CD4-positive, alpha-beta T cell treated with Interleukin-17A for 1 hour (primary cell): Measurements from ENCODE around the gene PPID.
"Not testable (repeated sequence)": the region's sequence is repeated elsewhere in the genome, so short reads cannot be mapped to it uniquely, and the experiment has no call there.

Experiments
- DNase-seq: peaks from one replicate; pipeline ENCODE4 v3.0.0-alpha.2; 2020

Gene PPID

DNA sequence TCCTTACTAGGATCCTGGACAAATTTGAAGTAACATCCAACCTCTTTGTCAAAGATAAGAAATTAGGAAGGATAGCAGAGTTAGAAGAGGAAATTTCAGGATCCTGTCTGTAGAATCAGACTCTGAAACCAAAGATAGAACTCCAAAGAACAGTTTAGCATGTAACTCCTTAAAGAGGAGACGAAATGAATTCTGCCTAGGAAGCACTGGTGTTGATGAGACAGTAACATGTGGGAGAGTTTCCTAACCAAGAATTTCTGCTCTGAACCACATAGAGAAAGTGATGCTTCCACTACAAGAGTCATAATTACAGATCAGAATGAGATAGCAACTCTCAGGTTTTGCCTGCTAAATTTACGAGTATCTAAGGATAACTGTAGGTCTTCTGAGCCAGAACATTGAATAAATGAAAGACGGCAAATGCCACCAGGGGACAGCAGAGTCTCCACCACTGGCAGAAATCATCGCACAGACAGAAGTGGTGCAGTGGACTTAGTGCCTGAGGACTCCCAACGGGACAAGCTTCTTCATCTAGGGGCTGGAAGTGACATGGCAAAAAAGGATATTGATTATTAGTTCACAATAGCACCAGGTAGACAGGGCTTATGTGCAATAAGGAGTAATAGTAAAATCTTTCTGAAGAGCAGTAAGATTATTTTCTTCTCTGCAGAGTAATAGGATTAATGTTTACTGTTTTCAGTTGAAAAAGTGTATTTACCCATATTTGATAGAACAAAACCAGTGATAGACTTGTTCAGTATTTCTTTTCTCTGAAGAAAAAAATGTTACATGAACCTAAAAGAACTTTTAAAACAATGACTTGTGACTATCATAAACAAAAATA is 6.7 kb upstream of the PPID start:
- DNase-seq: peak; percentile 63

- no peak for DNase-seq
These were observed 5.0 kb upstream of the PPID start for GRCh38 chr4:158728236-158728635.

DNA sequence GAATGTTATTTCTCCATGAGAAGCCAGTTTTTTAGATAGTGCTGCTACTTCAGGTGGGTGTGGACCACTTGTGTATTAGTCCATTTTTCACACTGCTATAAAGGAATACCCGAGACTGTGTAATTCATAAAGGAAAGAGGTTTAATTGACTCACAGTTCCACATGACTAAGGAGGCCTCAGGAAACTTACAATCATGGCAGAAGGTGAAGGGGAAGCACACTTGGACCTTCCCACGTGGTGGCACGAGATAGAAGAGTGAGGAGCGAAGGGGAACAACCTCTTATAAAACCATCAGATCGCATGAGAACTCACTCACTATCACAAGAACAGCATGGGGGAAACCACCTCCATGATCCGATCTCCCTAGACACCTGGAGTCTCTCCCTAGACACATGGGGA is 3.4 kb upstream of the PPID start:
- DNase-seq: no peak

DNA sequence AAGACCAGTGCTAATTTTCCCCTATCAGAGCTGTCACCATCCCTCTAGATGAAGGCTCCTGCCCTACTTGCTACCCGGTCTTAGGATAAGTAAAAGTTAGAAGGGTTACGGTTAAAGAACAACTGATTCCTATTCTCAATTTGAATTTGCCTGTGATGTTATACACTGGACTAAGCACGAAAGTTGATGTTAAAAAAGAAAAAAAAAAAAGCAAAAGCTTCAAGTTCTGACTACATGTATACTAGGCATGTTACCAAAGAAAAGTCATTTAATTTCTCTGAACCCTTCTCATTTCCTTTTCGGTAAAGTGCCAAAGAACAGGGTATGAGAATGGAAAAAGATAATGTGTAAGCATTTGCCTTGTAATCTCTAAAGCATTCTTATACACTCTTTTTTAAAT is 1.4 kb upstream of the PPID start:
- DNase-seq: no peak

- no peak for DNase-seq
These were observed 792 bp downstream of the PPID start for GRCh38 chr4:158722291-158722916.

- no peak for DNase-seq
These were observed 1.5 kb downstream of the PPID start for GRCh38 chr4:158721680-158722079.

GRCh38 chr4:158715802-158716201 is 7.4 kb downstream of the PPID start:
- no peak for DNase-seq

DNA sequence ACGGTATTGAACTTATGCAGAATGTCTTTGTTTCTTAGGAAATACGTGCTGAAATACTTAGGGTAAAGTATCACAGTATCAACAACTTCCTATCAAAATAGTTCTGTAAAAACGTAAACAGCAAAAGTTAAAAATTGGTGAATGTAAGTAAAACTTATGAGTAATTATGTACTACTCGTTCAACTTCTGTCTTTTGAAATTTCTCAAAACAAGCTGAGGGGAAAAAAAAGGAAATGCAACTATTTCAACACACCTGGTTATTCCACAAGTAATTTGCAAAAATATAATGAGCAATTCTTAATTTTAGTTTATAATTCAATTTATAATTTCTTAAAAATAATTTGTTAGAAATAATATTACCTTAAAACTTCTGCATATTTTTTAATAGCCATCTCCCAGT is 8.3 kb downstream of the PPID start:
- DNase-seq: no peak

DNA sequence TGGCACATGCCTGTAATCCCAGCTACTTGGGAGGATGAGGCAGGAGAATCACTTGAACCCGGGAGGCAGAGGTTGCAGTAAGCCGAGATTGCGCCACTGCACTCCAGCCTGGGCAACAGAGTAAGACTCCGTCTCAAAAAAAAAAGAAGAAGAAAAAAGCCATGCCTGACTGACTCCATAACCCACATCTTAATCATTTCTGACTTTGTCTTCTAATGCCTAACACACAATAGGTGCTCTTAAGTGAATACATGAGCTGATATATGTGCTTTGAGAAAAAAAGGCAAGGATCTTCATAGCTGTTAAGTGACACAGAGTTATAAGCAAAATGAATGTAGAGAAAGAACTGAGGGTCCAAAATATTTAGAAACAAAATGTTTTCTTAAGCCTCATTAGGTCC is 10.6 kb downstream of the PPID start:
- DNase-seq: not testable (repeated sequence)

GRCh38 chr4:158710814-158711213 is 12.4 kb downstream of the PPID start:
- DNase-seq: no peak

- DNase-seq: no peak
These were observed 18.9 kb downstream of the PPID start for GRCh38 chr4:158704274-158704673.

- DNase-seq: no peak
These were observed 34.4 kb downstream of the PPID start for GRCh38 chr4:158688813-158689212.

DNA sequence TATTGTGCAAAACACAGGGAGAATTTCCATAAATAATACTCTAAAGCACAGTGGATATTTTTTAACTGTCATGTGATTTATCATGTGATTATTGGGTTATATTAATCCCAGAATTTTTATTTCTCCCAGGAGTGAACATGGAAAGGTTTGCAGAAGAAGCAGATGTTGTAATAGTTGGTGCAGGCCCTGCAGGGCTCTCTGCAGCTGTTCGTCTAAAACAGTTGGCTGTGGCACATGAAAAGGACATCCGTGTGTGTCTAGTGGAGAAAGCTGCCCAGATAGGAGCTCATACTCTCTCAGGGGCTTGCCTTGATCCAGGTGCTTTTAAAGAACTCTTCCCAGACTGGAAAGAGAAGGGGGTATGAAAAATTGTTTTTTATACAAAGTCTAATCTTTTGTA is 41.1 kb downstream of the PPID start:
- DNase-seq: no peak

DNA sequence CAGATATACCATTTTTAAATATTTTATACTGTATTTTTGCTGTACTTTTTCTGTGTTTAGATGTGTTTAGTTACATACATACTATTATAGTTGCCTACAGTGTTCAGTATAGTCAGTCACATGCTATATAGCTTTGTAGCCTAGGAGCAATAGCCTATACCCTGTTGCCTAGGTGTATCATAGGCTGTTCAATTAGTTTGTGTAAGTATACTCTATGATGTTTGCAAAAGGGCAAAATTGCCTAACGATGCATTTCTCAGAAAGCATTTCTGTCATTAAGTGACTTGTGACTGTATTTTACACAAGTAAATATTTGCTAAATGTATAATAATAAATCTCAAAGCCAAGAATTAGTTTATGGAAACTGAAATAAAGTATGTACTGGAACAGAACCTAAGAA is 41.6 kb downstream of the PPID start:
- DNase-seq: no peak

- no peak for DNase-seq
These were observed 44.4 kb downstream of the PPID start for GRCh38 chr4:158678767-158679166.

DNA sequence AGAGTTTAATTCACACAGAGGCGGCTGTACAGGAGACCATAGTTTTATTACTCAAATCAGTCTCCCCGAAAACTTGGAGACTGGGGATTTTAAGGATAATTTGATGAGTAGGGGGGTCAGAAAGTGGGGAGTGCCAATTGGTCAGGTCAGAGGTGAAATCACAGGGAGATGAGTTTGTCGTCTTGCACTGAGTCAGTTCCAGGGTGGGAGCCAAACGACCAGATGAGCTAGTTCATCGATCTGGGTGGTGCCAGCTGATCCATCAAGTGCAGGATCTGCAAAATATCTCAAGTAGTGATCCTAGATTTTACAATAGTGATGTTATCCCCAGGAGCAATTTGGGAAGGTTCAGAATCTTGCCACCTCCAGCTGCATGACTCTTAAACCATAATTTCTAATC is 47.1 kb downstream of the PPID start:
- no peak for DNase-seq

DNA sequence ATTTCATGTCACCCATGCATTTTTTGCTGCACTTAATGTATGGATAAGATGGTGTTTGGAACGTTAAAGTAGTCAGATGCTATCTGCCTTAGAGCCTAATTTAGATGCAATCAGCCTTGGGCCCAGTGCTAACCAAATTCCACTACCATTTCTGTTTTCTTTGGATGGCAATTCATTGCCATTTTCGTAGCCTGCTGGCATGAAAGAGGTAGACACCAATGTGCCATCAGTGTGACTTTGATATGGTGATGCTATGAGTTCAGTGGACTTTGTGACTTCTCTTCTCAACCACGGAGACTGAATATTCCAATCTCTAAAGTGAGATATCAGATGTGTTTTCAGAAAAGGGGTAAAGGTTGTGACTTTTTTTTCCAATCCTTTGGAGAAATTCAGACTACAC is 49.6 kb downstream of the PPID start:
- DNase-seq: no peak

GRCh38 chr4:158671915-158672806 is 51.0 kb downstream of the PPID start, which contains the start of gene ETFDH:
Gene ETFDH, plus strand, starts transcription at chr4:158672296. Its CDS starts 161 bp downstream, at chr4:158672457.
- DNase-seq: peak; percentile 99

DNA sequence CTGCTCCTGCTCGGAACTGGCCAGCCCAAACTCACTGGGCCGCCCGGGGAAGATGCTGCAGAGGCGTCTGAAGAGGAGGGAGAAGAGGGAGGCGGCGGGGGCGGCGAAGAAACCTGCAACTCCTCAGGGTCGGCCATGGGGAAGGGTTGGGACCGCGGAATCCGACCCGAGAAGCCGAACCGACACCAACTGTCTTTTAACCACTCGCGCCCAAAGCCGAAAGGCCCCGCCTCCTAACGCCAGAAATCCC is 51.6 kb downstream of the PPID start, which contains the start of gene C4orf46:
TSS of gene C4orf46 (minus strand) at position 223 of the 250 bp plus-strand sequence. CDS start at position 137, 86 bp downstream.
- DNase-seq: no peak

DNA sequence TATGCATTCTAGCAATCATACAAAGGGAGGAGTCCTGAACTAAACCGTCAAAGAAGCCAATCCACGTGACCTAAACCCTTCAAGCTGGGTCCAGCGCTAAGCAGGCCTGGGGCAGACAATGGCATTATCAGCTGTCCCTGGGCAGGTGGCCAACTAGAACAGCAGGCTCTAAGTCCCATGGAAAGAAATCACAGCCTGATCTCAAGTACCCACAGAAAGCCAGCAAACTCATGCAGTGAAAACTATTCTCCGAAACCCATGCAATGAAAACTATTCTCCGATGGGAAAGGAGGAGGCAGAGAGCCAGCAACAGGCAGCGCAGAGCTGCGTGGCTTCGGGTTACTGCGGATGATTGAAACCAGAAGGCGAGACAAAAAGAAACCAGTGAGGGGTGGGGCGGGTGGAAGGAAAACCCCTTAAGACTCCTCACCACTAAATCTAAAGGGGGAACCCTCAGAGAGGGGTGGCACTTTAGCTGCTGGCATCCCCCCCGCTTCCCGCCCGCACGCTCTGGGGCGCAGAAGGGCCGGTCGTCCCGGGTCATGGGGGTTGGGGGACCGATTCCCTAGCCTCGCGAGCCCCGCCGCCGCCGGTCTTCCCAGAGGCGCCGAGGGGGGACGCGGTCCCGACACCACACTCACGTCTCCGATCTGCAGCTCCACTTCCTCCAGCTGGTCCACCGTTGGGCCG is 52.1 kb downstream of the PPID start:
- DNase-seq: peak; percentile 67

DNA sequence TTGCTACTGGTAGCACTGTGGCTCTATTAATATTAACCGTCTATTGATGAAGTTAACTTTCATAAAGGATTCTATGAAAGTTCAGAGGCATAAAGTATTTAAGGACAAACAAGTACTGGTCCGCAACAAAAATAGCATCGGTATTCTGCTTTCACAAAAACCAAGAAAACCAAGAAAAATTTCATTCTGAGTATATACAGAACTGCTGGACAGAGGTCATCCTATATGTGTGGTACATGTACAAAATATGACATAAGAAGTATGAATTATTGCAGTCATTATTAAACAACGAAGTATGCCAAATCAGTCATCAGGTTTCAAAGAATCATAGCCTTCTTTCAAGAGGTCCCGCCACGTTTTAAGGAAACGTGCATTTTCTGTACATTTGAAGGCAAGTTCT is 53.9 kb downstream of the PPID start:
- DNase-seq: no peak

DNA sequence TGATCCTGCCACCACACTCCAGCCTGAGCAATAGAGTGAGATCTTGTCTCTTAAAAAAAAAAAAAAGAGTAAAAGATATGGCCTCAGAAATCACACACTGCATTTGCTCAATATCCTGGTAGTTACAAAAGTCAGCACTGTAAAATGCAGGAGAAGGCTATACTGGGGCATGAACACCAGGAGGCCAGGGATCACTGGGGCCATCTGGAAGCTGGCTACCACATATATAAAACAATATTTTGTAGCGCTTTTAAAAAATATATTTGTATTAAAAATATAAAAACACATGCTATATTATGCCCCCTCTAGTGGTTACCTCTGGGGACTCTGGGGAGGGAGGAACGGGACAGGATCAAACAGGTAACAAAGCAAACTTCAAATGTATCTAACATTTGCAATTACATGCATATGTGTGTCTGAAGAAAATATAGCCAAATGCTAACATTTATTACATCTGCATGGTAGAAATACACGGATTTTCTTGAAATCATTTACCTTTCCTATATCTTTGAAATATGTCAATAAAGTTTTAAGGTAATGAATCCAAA is 55.5 kb downstream of the PPID start:
- DNase-seq: peak; percentile 41

DNA sequence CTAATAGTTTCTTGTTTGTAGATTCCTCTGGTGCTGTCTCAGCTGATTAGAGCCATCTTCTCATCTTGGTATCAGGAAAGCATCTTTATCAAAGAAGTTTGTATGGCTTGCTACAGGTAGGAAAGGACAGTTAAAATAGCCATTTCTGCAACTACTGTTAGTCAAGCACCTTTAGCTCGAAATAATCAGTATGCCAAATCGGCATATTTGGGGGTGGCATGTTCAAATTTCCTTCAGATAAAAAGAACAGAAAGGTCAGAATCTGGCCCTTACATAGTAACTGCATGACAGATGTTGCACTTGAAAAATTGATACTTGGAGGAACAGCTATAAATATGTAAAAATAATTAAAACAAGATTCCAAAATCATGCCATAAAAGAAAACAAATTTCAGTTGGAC is 56.3 kb downstream of the PPID start:
- no peak for DNase-seq
